Activated CD4-positive, alpha-beta T cell treated with anti-CD3 and anti-CD28 coated beads for 48 hours (primary cell): ENCODE data around the gene RPTN.

ENCODE experiments used
- DNase-seq: peaks from one replicate; pipeline ENCODE4 v3.0.0-alpha.2; 2020

The RPTN gene

GRCh38 chr1:152110365-152110859 is 48.6 kb downstream of the RPTN start:
- peak; percentile 56 for DNase-seq

GRCh38 chr1:152109998-152110294 is 49.1 kb downstream of the RPTN start:
- no peak for DNase-seq

- no peak for DNase-seq
These were observed 49.6 kb downstream of the RPTN start for GRCh38 chr1:152109231-152109997.

DNA sequence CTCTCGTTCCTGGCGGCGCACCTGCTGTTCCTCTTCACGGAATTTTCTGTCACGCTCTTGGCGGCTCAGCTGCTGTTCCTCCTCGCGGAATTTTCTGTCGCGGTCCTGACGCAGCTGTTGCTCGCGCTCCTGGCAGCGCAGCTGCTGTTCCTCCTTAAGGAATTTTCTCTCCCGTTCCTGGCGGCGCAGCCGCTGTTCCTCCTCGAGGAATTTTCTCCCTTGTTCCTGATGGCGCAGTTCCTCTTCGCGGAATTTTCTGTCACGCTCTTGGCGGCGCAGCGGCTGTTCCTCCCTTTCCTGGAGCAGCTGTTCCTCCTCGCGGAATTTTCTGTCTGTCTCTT is 50.2 kb downstream of the RPTN start:
- DNase-seq = no peak

GRCh38 chr1:152107984-152108881 is 50.8 kb downstream of the RPTN start:
- DNase-seq = no peak

DNA sequence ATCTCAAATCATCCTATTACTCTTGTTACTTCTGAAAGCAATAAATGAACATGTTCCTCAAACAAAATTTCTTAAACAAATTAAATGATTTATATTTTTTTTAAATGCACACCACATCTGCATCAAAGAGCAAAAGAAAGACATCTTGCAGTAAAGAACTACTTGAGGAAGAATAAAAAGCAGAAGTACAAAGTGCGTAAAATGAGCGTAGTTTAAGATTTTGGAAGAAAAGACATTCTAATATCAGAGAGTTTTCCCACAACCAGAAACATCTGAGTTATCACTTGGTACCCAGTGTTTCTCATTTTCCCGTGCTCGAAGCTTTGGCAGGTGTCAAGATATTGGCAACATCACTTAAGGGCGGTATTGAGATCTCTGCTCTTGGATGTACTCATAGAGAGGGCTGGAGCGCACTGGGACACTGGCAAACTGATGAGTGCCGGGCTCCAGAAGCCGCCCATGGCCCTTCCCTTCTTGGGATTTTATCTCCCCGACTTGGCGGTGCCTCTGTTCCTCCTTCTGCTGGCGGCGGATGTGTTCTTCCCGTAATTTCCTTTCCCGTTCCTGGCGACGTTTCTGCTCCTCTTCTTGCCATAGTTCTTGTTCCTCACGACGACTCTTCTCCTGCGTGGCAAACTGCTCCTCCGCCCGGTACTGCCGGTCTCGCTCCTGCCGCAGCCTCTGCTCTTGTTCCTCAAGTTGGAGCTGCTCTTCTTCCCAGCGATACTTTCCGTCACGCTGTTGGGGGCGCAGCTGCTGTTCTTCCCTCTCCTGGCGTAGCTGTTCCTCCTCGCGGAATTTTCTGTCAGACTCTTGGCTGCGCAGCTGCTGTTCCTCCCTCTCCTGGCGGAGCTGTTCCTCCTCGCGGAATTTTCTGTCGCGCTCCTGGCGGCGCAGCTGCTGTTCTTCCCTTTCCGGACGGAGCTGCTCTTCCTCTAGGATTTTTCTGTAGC is 51.7 kb downstream of the RPTN start:
- DNase-seq = no peak

GRCh38 chr1:152104854-152105253 is 54.2 kb downstream of the RPTN start:
- DNase-seq = no peak
